ENCODE measurements around the gene CALY.

The CALY gene

GRCh38 chr10:133350283-133350949 lies 13.7 kb upstream of the CALY start:
- ATAC-seq = no peak

DNA sequence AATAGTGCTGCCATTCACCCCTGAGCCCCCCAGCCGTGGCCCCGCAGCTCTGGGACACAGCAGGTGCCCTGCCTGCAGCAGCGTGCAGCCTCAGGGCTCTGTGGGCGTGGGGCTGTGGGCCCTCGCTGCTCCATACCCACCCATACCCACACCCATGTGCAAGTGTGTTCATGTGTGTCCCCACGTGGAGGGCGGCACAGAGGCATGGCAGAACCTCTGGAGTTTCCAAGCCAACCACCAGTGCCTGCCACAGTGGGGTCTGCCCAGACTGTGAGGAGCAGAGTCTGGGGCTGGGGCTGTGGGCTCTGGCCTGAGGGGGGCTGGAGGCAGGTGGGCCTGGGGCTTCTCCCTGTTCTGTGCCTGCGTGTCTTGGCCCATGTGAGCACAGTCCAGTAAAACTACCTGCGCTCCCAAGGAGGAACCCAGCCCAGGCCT lies 12.9 kb upstream of the CALY start:
- no peak for ATAC-seq

DNA sequence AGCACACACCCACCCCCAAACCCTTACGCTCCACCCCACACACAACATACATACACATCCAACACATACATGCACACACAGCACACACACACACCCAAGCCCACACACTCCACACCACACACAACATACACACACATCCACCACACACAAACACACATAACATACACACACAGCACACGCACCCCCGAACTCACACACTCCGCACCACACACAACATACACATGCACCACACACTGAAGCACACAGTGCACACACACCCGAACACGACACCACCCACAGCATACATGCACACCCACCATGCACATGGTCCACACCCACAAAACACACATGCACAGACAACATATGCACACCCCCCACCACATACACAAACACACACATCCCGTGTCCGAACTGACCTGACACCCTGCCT lies 12.5 kb upstream of the CALY start:
- ATAC-seq = no peak

GRCh38 chr10:133347710-133348517 lies 11.2 kb upstream of the CALY start:
- ATAC-seq = no peak

- no peak for ATAC-seq
These were observed 9.7 kb upstream of the CALY start for GRCh38 chr10:133346413-133346812.

GRCh38 chr10:133344236-133344635 lies 7.5 kb upstream of the CALY start:
- no peak for ATAC-seq

DNA sequence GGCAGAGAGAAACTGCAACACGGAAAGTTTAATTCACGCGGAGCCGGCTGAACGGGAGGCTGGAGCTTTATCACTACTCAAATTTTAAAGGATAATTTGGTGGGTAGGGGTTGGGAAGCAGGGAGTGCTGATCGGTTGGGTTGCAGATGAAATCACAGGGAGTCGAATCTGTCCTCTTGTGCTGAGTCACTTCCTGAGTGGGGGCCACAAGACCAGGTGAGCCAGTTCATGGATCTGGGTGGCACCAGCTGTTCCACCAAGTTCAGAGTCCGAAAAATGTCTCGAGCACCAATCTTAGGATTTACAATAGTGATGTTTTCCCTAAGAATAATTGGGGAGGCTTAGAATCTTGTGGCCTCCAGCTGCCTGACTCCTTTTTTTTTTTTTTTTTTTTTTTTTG lies 6.9 kb upstream of the CALY start:
- no peak for ATAC-seq

DNA sequence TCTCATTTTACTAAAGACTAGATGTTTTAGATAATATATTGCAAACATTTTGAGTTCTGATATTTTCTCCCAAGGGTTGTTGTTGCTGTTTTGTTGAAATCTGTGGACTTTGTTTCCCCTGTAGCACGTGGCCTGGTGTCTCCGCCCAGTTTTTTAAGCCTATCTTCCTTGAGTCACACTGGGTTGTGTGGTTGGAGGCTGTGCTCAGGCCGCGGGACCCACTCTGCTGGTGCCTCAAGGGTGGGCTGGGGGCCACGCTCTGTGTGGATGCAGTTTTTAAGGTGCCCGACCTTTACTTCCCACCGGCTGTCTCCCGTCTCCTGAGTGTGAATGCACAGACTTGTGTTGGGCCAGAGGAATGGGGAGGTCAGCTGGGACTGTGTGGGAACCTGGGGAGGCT lies 6.2 kb upstream of the CALY start:
- ATAC-seq = no peak

DNA sequence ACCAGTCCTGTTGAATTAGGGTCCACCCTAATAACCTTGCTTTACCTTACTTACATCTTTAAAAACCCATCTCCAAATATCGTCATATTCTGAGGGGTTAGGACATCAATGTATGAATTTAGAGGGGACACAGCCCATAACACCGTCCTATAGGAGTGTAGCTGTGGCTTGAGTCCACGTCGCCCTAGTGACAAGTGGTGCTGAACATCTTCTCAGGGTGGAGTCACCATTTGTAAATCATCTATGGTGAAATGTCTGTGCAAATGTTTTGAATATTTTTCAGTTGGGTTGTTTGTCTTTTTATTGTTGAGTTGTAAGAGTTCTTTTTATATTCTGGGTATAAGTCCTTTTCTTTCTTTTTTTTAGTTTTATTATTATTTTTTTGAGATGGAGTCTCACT lies 5.3 kb upstream of the CALY start:
- no peak for ATAC-seq

- no peak for ATAC-seq
These were observed 3.1 kb upstream of the CALY start for GRCh38 chr10:133339708-133340380.

DNA sequence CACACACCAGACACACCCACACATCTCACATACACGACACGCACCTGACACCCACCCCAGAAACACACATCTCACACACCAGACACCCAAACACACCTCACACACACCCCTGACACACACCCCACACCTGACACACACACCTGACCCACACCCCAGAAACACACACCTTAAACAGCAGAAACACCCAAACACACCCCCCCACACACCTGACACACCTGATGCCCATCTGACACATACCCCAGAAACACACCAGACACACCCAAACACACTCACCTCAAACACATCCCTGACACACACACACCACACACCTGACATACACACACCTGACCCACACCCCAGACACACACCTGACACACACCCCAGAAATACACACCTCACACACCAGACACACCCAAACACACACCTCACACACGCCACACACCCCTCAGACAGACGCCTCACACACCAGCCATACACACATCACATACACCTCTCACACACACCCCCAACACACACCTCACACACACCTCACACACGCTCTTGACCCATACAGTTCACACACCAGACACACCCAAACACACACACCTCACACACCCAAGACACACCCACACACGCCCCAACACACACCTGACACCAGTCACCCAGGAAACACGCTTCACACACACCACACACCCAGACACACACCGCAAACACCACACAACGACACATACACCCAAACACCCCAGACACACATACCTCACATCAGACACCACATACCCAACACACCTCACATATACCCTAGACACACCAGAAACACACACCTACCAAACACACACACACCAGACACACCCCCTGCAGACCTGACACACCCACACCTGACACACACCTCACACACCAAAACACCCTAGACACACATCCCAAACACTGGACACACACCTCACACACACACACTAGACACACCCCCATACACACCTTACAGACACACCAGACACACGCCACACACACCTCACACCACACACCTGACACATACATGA lies 1.7 kb upstream of the CALY start:
- no peak for ATAC-seq

DNA sequence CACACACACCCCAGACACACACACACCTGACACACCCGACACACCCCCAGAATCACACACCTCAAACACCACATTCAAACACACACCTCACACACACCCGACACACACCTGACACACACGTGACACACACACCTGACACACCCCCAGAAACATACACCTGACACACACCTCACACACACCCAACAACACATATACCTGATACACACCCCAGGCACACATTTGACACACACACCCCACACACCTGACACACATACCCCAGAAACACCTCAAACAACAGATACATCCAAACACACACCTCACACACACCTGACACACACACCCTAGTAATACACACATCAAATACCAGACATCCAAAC lies 652 bp upstream of the CALY start:
- no peak for ATAC-seq

DNA sequence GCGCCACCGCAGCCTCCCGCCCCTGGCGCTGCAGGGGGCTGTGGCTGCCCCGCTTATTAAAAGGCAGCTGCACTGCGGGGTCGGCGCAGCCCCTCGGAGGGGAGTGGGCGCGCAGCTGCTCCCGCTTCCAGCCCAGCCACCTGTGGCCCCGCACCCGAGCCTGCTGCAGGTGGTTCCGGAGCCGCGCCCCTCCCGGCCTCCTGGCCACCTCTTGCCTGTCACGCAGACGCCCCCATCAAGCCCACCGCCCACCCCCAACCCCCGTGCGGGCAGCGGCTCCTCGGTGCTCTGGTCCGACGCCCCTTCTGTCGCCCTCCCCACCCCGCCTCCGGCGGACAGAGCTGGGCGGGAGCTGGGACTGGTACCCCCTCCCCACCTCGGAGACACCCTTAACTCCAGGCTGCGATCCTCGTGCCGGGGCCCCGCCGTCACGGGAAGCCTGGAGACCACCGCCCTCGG lies 549 bp downstream of the CALY start:
- ATAC-seq = no peak

DNA sequence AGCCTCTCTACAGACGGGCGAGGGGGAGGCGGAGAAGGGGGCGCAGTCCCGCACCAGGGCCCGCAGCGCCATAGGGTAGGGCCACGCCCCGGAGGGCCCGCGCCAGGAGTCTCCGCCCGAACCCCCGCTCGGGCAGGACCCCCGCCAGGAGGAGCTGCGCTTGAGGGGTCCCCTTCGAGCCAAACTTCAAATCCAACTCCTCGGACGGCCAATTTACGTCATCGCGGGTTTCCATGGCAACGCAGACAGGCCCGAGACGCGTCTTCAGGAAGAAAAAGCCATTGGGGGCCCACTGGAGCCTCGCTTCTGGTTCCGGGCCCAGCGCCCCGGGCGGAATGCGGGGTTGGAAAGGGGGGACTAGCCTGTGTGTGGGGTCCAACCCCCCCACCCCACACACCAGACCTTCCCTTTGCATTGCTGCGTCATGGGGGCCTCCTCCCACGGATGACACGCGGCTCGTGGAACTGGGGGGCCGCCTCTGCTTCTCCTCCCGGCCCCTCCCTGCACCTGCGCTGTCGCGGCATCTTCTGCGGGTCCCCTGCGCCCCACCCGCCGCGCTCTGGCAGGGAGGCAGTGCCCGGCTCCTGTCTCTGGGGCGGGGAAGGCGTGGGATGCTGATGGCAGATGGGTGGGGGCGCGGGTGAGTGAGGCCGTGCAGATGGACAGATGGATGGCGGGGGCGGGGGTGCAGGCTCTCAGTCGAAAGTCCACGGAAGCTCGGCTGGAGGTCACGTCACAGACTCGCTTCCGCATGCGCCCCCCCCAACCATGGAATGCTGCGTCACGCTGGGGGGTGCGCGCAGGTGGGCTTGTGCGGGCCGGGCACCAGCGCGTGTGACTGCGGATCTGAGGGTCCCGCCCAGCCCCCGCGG lies 1.2 kb downstream of the CALY start:
- peak; percentile 24 to 59 for ATAC-seq

DNA sequence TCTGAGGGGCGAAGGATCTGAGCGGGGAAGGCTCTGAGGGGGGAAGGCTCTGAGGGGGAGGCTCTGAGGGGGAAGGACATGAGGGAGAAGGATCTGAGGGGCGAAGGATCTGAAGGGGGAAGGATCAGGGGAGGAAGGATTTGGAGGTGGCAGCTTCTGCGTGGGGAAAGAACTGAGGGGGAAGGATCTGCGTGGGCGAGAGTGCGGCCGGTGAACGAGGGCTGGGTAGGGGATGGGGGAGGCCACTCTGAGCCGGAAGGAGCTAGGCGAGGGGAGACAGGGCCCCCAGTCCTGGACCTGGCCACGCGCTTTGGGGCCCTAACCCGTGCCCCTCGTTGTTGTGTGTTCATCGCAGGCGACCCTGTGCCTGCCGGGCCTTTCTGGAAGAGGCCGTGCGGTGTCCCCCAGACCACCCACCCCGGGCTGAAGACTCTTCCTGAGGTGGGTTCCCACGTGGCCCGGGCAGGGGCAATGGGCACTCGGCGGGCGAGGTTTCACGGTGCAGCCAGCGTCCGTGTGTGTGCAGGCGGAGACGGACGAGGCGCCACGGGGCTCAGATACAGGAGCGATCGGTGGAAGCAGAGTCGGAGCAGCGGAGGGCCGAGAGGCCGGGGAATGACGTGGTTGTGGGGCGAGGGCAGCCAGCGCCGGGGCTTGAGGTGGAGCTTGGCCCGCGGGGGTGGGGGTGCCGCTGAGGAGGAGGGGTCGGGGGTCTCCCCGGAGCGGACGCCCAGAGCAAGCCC lies 2.0 kb downstream of the CALY start:
- peak; percentile 29 to 48 for ATAC-seq

DNA sequence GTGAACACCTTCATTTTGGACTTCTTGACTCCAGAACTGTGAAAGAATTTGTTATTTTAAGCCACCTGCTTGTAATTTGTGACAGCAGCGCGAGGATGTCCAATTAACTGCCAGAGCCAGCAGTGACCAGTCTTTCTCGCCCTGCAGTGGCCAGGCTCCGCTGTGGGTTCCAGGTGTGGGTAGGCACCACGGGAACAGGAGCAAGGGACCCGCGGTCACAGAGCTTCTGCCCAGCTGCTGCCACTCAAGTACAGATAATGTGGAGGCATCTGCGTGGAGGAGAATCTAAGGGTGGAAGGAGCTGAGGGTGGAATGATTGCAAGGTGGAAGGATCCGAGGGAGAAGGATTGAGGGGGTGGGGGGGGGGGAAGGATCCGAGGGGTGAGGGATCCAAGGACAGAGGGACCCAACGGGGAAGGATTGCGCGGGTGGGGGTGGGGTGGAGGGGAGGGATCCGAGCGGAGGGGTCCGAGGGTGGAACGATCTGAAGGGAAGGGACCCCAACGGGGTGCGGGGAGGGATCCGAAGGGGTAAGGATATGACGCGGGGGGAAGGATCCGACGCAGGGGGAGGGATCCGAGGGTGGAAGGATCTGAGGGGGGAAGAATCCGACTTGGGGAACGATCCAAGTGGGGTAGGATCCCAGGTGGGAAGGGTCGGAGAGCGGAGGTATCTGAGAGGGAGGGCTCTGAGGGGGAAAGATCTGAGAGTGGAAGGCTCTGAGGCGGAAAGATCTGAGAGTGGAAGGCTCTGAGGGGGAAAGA lies 3.6 kb downstream of the CALY start:
- no peak for ATAC-seq

- ATAC-seq = peak; percentile 92 to 95
These were observed 7.0 kb downstream of the CALY start for GRCh38 chr10:133329491-133330202.

GRCh38 chr10:133328358-133329343 lies 8.0 kb downstream of the CALY start:
- no peak for ATAC-seq

Measured in activated CD4-positive, CD25-positive, alpha-beta regulatory T cell treated with anti-CD3 and anti-CD28 coated beads, Interleukin-2, amount 50 U/mL, for 24 hours (primary cell).